Measurements from ENCODE around the gene NFIX. TPM values are rescaled to one million over a fixed set of nuclear protein-coding genes. Genes with fewer than 3 reads are reported as not detected.
A peak's percentile ranks its signal among the peaks of the same experiment; 100 is the strongest.

NFIX gene
- total RNA-seq, 2 donors from 2014 or later: 16.9 to 26.7 TPM

DNA sequence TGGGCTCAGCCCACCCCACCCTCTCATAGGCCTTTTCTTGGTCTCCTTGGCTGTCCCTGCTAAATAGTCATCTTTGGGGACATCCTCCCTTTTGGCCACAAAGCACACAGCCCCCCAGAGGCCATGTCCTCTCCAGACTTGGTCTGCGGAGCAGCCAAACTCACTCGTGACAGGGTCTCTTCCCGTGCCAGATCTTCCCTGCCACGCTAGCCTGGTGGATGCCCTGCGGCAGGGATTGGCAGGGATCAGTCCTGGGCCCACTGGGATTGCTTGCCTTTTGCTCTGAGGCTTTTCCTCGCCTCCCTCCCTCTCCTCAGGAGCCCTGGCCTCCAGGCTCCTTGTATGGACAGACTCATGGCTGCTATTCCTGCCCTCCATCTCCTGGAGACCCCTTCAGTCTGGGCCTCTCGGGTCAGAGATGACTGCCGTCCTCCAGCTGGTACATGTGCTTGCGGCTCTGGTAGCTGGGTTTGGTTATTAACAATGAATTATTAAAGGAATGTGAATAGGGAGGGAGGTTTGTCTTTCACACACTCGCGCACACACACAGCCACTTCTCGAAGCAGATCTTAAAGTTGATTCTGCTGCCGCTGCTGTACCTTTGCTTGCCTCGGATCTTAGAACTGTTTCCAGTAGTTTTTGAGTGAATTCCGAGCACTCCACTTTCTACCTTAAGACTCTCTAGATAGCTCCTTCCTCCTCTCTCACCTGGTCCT is 45.1 kb downstream of the NFIX start:
- peaks cover 56% of the 10 kb centered on the region for H3K4me1 ChIP-seq
- TF ChIP-seq POLR2A (IDR thresholded peaks at IDR 0.05) (no peak), CTCF (IDR thresholded peaks at IDR 0.05) (no peak)
- no peaks in the 10 kb centered on the region for H3K27me3 ChIP-seq
- H3K27ac ChIP-seq: peak overlapping the region in 3 of 4 donors; percentile 43 to 73 (median 67)
- H3K9me3 ChIP-seq: no peaks in the 10 kb centered on the region
- DNase-seq: no peak
- peak; percentile 39 for ATAC-seq
- WGBS, 2 donors: 60 to 74% methylated on average over 12 to 15 of the region's 15 CpGs
- no peaks in the 10 kb centered on the region for H3K36me3 ChIP-seq (replicated peaks in 1 of 2; ENCODE audit: insufficient read depth in 1 of 2, low read depth in 2 of 2)
- no peak overlapping the region for H3K4me3 ChIP-seq
- intact Hi-C loops (cut with DNase I): no loop called here

- H3K36me3 ChIP-seq (replicated peaks in 1 of 2; ENCODE audit: insufficient read depth in 1 of 2, low read depth in 2 of 2): no peaks in the 10 kb centered on the region
- WGBS, 2 donors: 49 to 72% methylated on average over 4 of the region's 4 CpGs
- H3K9me3 ChIP-seq: no peaks in the 10 kb centered on the region
- intact Hi-C loops (cut with DNase I): no loop called here
- H3K4me1 ChIP-seq: peaks cover 54% of the 10 kb centered on the region
- ATAC-seq (no peak), DNase-seq (no peak)
- TF ChIP-seq POLR2A (IDR thresholded peaks at IDR 0.05) (no peak), CTCF (IDR thresholded peaks at IDR 0.05) (no peak)
- H3K27ac ChIP-seq: peak overlapping the region in 3 of 4 donors; percentile 43 to 73 (median 67)
- H3K27me3 ChIP-seq: no peaks in the 10 kb centered on the region
- H3K4me3 ChIP-seq: no peak overlapping the region
Measured at GRCh38 chr19:13040948-13041292, 45.6 kb downstream of the NFIX start.

DNA sequence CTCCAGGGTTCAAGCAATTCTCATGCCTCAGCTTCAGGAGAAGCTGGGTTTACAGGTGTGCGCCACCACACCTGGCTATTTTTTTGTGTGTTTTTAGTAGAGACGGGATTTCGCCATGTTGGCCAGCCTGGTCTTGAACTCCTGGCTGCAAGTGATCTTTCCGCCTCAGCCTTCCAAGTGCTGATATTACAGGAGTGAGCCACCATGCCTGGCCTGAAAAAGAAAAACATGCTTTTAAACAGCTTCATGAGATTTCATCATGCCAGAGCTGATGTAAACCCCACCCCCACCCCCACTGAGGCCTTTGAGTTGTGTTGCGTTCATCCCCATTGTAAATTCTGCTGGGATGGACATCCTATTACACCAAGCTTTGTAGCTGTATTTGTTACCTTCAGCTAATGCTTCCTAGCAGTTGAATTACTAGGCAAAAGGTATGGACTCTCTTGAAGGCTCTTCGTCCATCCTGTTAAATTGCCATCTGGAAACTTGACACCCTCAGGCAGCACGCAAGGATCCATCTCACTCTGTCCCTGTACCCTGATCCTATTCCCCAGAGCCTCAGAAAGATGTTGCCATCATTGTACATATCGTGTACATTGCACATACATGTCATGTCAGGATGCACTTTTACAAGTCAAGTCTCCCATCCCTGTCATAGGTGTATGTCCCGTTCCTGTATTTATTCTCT is 47.3 kb downstream of the NFIX start:
- TF ChIP-seq CTCF (IDR thresholded peaks at IDR 0.05): no peak
- no peak for TF ChIP-seq POLR2A (IDR thresholded peaks at IDR 0.05)
- no peak overlapping the region for H3K4me3 ChIP-seq
- H3K36me3 ChIP-seq (replicated peaks in 1 of 2; ENCODE audit: insufficient read depth in 1 of 2, low read depth in 2 of 2): no peaks in the 10 kb centered on the region
- no peak overlapping the region for H3K27ac ChIP-seq
- WGBS, 2 donors: 91 to 93% methylated on average over 9 of the region's 9 CpGs
- H3K4me1 ChIP-seq: peaks cover 40% of the 10 kb centered on the region
- DNase-seq (no peak), ATAC-seq (no peak)
- H3K9me3 ChIP-seq: no peaks in the 10 kb centered on the region
- intact Hi-C loops (cut with DNase I): no loop called here
- no peaks in the 10 kb centered on the region for H3K27me3 ChIP-seq

DNA sequence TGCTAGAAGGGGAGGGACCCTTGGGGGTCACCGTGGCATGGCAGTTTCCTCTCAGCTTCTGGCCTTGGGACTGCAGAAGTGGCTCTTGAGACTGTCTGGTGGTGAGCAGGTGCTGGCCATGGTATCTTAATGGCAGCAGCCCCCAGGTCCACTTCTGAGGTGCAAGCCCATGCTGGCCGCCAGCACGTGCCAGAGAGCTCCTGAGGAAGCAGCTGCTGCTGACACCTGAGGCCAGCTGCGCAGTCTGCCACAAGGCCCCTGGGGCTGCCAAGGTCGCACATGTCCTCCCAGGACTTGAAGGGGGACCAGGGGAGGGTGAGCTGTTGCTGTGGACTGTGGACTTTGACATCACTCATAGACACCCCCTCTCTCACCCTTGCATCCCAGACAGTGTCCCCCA is 48.0 kb downstream of the NFIX start:
- Histone ChIP-seq H3K27me3 (no peaks in the 10 kb centered on the region), H3K4me3 (no peak overlapping the region), H3K27ac (no peak overlapping the region), H3K9me3 (no peaks in the 10 kb centered on the region), H3K4me1 (peaks cover 41% of the 10 kb centered on the region), H3K36me3 (replicated peaks in 1 of 2; ENCODE audit: insufficient read depth in 1 of 2, low read depth in 2 of 2) (no peaks in the 10 kb centered on the region)
- DNase-seq: peak in 2 of 4 donors; percentile 48 to 62
- 10 to 25% methylated on average over 1 to 5 of the region's 5 CpGs for WGBS, 2 donors
- no peak for ATAC-seq
- intact Hi-C loops (cut with DNase I): no loop called here
- TF ChIP-seq CTCF (IDR thresholded peaks at IDR 0.05) (no peak), POLR2A (IDR thresholded peaks at IDR 0.05) (no peak)

Data from body of pancreas (tissue), 4 donors.